Fibroblast of pulmonary artery (primary cell): Measurements from ENCODE around the gene SCAND1.
"Not testable (repeated sequence)": the region's sequence is repeated elsewhere in the genome, so short reads cannot be mapped to it uniquely, and the experiment has no call there.

Source experiments
- DNase-seq: peaks from one replicate; pipeline ENCODE4 v3.0.0-alpha.2; 2010; ENCODE audit warnings: low read depth
- H3K4me3 ChIP-seq: replicated peaks from 2 replicates; pipeline ENCODE4 v1.5.1; 2011; ENCODE audit warnings: low read depth, mild to moderate bottlenecking, control low read depth, low read length, moderate library complexity
- CTCF ChIP-seq: IDR thresholded peaks from 2 replicates; pipeline ENCODE4 v1.5.1; 2011; ENCODE audit warnings: mild to moderate bottlenecking, control low read depth, low read length, inconsistent platforms; ENCODE audit errors: missing control alignments

Gene SCAND1

GRCh38 chr20:35963878-35964277 is 9.6 kb upstream of the SCAND1 start:
- DNase-seq = no peak
- H3K4me3 ChIP-seq = no peak overlapping the region
- no peak for TF ChIP-seq CTCF

- not testable (repeated sequence) for DNase-seq
These were observed 5.0 kb upstream of the SCAND1 start for GRCh38 chr20:35959291-35959690.

GRCh38 chr20:35956616-35957015 is 2.3 kb upstream of the SCAND1 start:
- TF ChIP-seq CTCF = no peak
- H3K4me3 ChIP-seq = no peak overlapping the region
- DNase-seq = no peak

More at GRCh38 chr20:35959291-35959690, 5.0 kb upstream of the SCAND1 start:
- not testable (repeated sequence) for H3K4me3 ChIP-seq

GRCh38 chr20:35954907-35955251 is 577 bp upstream of the SCAND1 start:
- peak; percentile 55 for DNase-seq
- TF ChIP-seq CTCF = no peak
- H3K4me3 ChIP-seq = peak overlapping the region; percentile 96

GRCh38 chr20:35953387-35954199 is 709 bp downstream of the SCAND1 start:
- peak; percentile 40 for DNase-seq
- H3K4me3 ChIP-seq = peak overlapping the region; percentile 96
- no peak for TF ChIP-seq CTCF

- DNase-seq = peak; percentile 31
- TF ChIP-seq CTCF = no peak
- H3K4me3 ChIP-seq = peak overlapping the region; percentile 96
These were observed 1.6 kb downstream of the SCAND1 start for GRCh38 chr20:35952480-35953386.

- not testable (repeated sequence) for H3K4me3 ChIP-seq, DNase-seq
These were observed 2.2 kb downstream of the SCAND1 start for GRCh38 chr20:35952080-35952479.

GRCh38 chr20:35950093-35950492 is 4.2 kb downstream of the SCAND1 start:
- no peak overlapping the region for H3K4me3 ChIP-seq
- TF ChIP-seq CTCF = no peak
- no peak for DNase-seq
